Gastroesophageal sphincter (tissue), 4 donors: Measurements from ENCODE around the gene GANAB. TPM values are rescaled to one million over a fixed set of nuclear protein-coding genes. Genes with fewer than 3 reads are reported as not detected.
A peak's percentile ranks its signal among the peaks of the same experiment; 100 is the strongest.

Source experiments
- ATAC-seq: fragments of 150-250 bp; one replicate; pipeline ENCODE4 v1.9.1; 2016; ENCODE audit warnings: mild to moderate bottlenecking, moderate library complexity
- H3K27ac ChIP-seq, 4 donors: fragments of 200-600 bp; sonication (generic) in 3 of 4; 1 replicate in 3 of 4; 2 replicates in 1 of 4; pipeline ENCODE4 v1.5.1; 2016 to 2019
- H3K27me3 ChIP-seq: fragments of 200-600 bp; sonication (generic); one replicate; pipeline ENCODE4 v1.5.1; 2019
- H3K36me3 ChIP-seq, 2 donors: fragments of 200-600 bp; sonication (generic); one replicate each; pipeline ENCODE4 v1.5.1; 2019; ENCODE audit warnings: control low read depth in 1 of 2
- H3K4me1 ChIP-seq, 3 donors: fragments of 200-600 bp; sonication (generic); 1 replicate in 2 of 3; 2 replicates in 1 of 3; pipeline ENCODE4 v1.5.1; 2016 to 2019; ENCODE audit warnings: control low read depth in 2 of 3
- H3K4me3 ChIP-seq, 2 donors: fragments of 200-600 bp; sonication (generic); one replicate each; pipeline ENCODE4 v1.5.1; 2019; ENCODE audit warnings: mild to moderate bottlenecking in 1 of 2, moderate library complexity in 1 of 2
- H3K9me3 ChIP-seq, 3 donors: fragments of 200-600 bp; sonication (generic); one replicate each; pipeline ENCODE4 v1.5.1; 2017 to 2019; ENCODE audit warnings: control low read depth in 2 of 3
- EP300 ChIP-seq: sonication (generic); formaldehyde crosslinking; IDR thresholded peaks from one replicate; pipeline ENCODE4 v1.6.1; 2017; ENCODE audit warnings: antibody characterized with exemption, mild to moderate bottlenecking
- POLR2A ChIP-seq, 2 donors: fragments of 450-650 bp; IDR thresholded peaks; one replicate each; pipeline ENCODE4 v1.6.1; 2017; ENCODE audit warnings: antibody characterized with exemption in 2 of 2, mild to moderate bottlenecking in 2 of 2, moderate library complexity in 1 of 2
- POLR2AphosphoS5 ChIP-seq: sonication (generic); formaldehyde crosslinking; IDR thresholded peaks from one replicate; pipeline ENCODE4 v1.6.1; 2017; ENCODE audit warnings: antibody characterized with exemption
- WGBS, 2 donors: methylation state at CpG; one replicate each; pipeline ENCODE4 v1.1.5; 2018; ENCODE audit warnings: low coverage in 1 of 2; 5-methylcytosine and 5-hydroxymethylcytosine counted together
- total RNA-seq, 4 donors: library from RNA; depleted of rRNA; stranded (reverse); fragments of >200 nt; gene quantifications; one replicate each; pipeline ENCODE4 v1.1.0, GENCODE V29; 2016
- TF ChIP-seq, protein P1 (sequence below), 4 experiments: fragments of 200-600 bp in 2 of 4; fragments of 450-650 bp in 2 of 4; sonication (generic) in 1 of 4; IDR thresholded peaks; one replicate each; pipeline ENCODE4 v1.5.1; 2017 to 2019; ENCODE audit warnings: antibody characterized with exemption in 4 of 4, mild to moderate bottlenecking in 2 of 4, moderate library complexity in 2 of 4

Gene GANAB
- total RNA-seq, 4 donors from 2014 or later: 87.8 to 151 (median 134) TPM

DNA sequence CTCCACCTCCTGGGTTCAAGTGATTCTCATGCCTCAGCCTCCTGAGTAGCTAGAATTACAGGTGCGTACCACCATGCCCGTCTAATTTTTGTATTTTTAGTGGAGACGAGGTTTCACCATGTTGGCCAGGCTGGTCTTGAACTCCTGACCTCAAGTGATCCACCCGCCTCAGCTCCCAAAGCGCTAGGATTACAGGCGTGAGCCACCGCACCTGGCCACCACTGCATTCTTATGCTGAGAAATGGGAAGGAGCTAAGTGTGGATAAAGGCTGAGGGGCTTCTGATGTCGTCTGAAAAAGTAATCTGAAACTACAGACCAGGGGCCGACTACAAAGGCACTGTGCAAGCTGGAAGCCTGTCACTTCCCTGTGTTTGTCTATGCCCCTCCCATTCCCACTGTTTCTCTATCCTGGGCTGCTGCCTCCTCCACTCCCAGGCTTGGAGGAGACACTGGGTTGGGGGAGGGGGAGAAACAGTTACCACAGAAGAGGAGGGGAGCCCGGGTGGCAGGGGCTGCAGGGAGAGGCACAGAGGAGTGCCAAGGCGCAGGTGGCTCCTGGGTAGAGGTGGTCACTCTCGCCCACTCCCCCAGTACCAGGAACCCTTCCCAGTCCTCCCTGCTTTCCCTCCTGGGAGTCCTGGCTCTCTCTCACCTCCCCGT, 41.8 kb downstream of the GANAB start:
- TF ChIP-seq, protein P1, sequence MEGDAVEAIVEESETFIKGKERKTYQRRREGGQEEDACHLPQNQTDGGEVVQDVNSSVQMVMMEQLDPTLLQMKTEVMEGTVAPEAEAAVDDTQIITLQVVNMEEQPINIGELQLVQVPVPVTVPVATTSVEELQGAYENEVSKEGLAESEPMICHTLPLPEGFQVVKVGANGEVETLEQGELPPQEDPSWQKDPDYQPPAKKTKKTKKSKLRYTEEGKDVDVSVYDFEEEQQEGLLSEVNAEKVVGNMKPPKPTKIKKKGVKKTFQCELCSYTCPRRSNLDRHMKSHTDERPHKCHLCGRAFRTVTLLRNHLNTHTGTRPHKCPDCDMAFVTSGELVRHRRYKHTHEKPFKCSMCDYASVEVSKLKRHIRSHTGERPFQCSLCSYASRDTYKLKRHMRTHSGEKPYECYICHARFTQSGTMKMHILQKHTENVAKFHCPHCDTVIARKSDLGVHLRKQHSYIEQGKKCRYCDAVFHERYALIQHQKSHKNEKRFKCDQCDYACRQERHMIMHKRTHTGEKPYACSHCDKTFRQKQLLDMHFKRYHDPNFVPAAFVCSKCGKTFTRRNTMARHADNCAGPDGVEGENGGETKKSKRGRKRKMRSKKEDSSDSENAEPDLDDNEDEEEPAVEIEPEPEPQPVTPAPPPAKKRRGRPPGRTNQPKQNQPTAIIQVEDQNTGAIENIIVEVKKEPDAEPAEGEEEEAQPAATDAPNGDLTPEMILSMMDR (IDR thresholded peaks at IDR 0.05): no peak
- no peak for TF ChIP-seq EP300
- TF ChIP-seq POLR2A (IDR thresholded peaks at IDR 0.05): no peak
- no peak for TF ChIP-seq POLR2AphosphoS5
- Histone ChIP-seq H3K9me3 (no peaks in the 10 kb centered on the region), H3K36me3 (peaks cover 0 to 60% of the 10 kb centered on the region in 2 donors), H3K4me1 (peaks cover 3 to 36% (median 12%) of the 10 kb centered on the region in 3 donors), H3K4me3 (no peak overlapping the region), H3K27me3 (no peaks in the 10 kb centered on the region), H3K27ac (no peak overlapping the region)
- WGBS, 2 donors: 74 to 80% methylated on average over 7 to 8 of the region's 13 CpGs
- no peak for ATAC-seq

DNA sequence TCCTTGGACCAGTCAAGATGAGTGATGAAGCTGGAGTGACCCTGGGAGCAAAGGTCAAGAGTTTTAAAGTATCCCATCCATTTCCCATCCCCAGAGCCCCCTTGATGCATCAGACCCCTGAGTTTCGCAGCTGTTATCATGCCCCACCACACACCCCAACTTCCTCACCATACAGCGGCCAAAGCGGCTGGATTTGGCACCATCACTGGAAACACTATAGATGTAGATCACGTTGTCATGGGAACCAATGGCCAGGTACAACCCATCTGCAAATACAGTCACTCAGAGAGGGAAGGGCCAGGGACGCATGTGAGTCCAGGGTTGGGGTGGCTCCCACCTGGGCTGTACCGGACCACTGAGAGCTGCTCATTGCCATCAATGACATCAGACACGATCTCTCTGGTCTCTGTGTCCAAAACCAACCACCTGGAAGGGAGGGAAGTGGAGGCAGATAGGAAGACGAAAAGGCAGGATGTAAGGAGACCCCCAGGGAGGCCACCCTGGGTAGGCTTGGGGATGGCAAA, 42.6 kb downstream of the GANAB start:
- peaks cover 0 to 53% of the 10 kb centered on the region in 2 donors for H3K36me3 ChIP-seq
- ATAC-seq: no peak
- no peaks in the 10 kb centered on the region for H3K27me3 ChIP-seq
- TF ChIP-seq, protein P1 (IDR thresholded peaks at IDR 0.05): no peak
- H3K27ac ChIP-seq: peak overlapping the region in 2 of 4 donors; percentile 98 to 99
- peaks cover 3 to 40% (median 17%) of the 10 kb centered on the region in 3 donors for H3K4me1 ChIP-seq
- H3K9me3 ChIP-seq: no peaks in the 10 kb centered on the region
- H3K4me3 ChIP-seq: no peak overlapping the region
- 87% methylated on average over 4 to 6 of the region's 8 CpGs for WGBS, 2 donors

DNA sequence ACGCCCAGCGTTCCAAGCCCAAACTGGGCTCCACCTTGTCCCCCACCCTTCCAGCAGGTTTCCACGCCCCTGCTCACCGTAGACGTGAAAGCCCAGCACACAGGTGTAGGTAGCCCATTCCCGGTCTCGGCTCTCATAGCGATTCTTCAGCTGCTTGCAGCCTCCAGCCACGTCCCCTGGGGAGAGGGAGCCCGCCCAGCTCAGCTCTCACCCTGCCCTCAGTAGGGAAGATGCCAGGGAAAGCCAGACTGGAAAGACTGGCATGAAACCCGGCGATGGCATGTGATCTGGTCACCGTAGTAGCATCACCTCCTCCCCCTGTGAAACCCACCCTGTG, 43.4 kb downstream of the GANAB start:
- TF ChIP-seq EP300: no peak
- TF ChIP-seq, protein P1 (IDR thresholded peaks at IDR 0.05): no peak
- no peak for TF ChIP-seq POLR2A (IDR thresholded peaks at IDR 0.05)
- no peak for TF ChIP-seq POLR2AphosphoS5
- Histone ChIP-seq H3K4me3 (peak overlapping the region; percentile 80 to 96), H3K27ac (peak overlapping the region; percentile 55 to 99 (median 96)), H3K9me3 (no peaks in the 10 kb centered on the region), H3K36me3 (peaks cover 0 to 52% of the 10 kb centered on the region in 2 donors), H3K4me1 (peaks cover 3 to 48% (median 21%) of the 10 kb centered on the region in 3 donors), H3K27me3 (no peaks in the 10 kb centered on the region)
- ATAC-seq: no peak
- 55% methylated on average over 8 of the region's 13 CpGs; no CpG with 5 or more reads in 1 of the 2 donors for WGBS, 2 donors

DNA sequence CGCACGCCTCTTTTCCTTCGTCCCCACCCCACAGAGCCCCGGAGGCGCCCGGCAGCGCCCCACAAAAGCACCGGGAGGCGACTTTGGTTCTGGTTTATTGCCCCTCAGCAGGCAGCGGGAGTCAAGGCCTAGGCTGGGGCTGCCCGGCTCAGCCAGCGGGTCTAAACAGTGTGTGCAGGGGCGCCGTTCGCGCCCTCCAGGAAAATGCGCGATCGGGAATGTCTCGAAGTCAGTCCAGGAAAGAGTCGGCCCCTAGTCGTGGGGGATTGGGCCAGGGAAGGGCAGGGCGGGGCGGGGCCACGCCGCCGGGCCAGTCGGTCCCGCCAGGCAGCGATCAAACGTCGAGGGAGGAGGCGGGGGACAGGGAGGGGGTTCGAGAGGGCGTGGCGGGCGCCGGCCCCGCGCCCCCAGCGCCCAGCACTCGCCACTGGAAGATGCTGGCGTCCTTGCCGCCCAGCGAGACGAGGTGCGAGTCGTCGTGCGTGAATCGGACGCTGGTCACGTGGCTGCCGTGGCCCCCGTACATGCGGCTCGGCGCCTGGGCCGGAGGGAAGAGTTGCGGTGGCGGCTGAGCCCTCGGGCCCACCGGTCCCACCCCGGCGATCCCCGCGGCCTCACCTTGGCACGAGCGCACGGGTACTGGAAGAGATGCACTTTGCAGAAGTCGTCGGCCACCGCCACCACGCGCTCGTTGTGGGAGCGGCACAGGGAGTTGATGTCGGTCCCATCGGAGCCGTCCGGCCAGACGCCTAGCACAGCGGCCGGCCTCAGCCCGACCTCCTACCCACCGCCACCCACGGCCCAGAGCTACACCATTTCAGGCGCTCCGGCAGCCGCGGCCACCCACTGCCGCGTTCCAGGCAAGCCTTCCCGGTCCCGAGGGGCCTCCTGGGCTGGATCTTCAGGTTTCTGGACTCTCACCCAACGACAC, 44.0 kb downstream of the GANAB start:
- ATAC-seq: peak; percentile 67
- peak overlapping the region; percentile 80 to 96 for H3K4me3 ChIP-seq
- no peaks in the 10 kb centered on the region for H3K27me3 ChIP-seq
- 0% methylated on average over 5 of the region's 96 CpGs; no CpG with 5 or more reads in 1 of the 2 donors for WGBS, 2 donors
- peaks cover 3 to 53% (median 21%) of the 10 kb centered on the region in 3 donors for H3K4me1 ChIP-seq
- no peaks in the 10 kb centered on the region for H3K9me3 ChIP-seq
- peak overlapping the region; percentile 55 to 99 (median 96) for H3K27ac ChIP-seq
- peaks cover 0 to 52% of the 10 kb centered on the region in 2 donors for H3K36me3 ChIP-seq
- no peak for TF ChIP-seq POLR2A (IDR thresholded peaks at IDR 0.05)
- no peak for TF ChIP-seq POLR2AphosphoS5
- TF ChIP-seq EP300: no peak
- TF ChIP-seq, protein P1 (IDR thresholded peaks at IDR 0.05): peak in 3 of 4 experiments; percentile 32 to 45 (median 37)
